GM23248 (cell line): Measurements from ENCODE around the gene CCDC38.

Experiments used
- EZH2 ChIP-seq: fragments of 200-600 bp; sonication (generic); IDR thresholded peaks from 2 replicates; pipeline ENCODE4 v1.6.1; 2018; ENCODE audit warnings: antibody characterized with exemption, mild to moderate bottlenecking; ENCODE audit not compliant: insufficient read depth, poor library complexity, severe bottlenecking
- EZH2phosphoT487 ChIP-seq: fragments of 200-600 bp; sonication (generic); IDR thresholded peaks from 2 replicates; pipeline ENCODE4 v1.6.1; 2018; ENCODE audit warnings: antibody characterized with exemption, moderate library complexity, mild to moderate bottlenecking, low read depth; ENCODE audit not compliant: insufficient read depth

DNA sequence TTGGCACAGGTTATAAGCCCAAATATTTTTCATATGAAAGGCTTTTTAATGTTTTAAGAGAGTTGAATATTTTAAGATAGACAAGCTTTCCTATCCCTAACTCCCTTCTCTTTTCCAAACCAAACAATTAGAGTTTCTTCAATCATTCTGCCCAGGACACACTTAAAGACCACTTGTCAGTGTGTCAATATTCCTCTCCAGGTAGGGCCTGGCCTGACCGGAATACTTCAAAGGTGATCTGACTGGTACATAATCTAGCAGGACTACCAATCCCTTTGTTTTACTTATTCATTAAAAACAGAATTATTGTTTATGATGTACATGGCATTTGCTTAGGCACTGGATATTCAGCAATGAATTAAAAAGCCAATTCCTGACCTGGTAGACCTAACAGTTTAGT is 107.8 kb downstream of the CCDC38 start:
- TF ChIP-seq EZH2 (no peak), EZH2phosphoT487 (no peak)
